ENCODE data around the gene CREB5. TPM values are rescaled to one million over a fixed set of nuclear protein-coding genes. Genes with fewer than 3 reads are reported as not detected.

CREB5 gene
- total and polyA plus RNA-seq, 9 donors = 0.71 to 15.0 (median 2.7) TPM

DNA sequence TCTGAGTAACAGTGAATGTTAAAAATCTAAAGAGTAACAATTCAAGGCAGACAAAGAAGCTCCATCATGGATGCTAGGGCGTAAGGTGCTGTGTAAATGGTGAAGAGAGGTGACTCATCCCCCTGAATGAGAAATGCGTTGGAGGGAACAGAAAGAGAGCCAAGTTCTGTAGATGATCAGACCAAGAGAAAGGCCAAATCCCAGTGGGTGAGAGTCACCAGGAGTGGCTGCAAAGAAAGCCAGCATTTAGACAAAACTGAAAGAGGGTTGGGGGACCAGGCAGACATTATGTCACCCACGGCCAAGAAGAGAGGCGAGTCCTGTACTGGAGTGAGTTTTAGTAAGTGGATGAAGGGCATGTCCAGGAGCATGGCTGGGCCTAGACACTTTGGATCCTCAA is 392.7 kb downstream of the CREB5 start:
- Histone ChIP-seq H3K27me3 (no peaks in the 10 kb centered on the region), H3K27ac (no peak overlapping the region), H3K4me3 (no peak overlapping the region), H3K9me3 (no peaks in the 10 kb centered on the region), H3K36me3 (no peaks in the 10 kb centered on the region), H3K4me1 (ENCODE audit: insufficient read depth) (no peaks in the 10 kb centered on the region)
- intact Hi-C loops (cut with DNase I) = no loop called here
- TF ChIP-seq POLR2A (IDR thresholded peaks at IDR 0.05) = no peak
- no peak for TF ChIP-seq EP300 (IDR thresholded peaks at IDR 0.05)
- TF ChIP-seq, protein P1, sequence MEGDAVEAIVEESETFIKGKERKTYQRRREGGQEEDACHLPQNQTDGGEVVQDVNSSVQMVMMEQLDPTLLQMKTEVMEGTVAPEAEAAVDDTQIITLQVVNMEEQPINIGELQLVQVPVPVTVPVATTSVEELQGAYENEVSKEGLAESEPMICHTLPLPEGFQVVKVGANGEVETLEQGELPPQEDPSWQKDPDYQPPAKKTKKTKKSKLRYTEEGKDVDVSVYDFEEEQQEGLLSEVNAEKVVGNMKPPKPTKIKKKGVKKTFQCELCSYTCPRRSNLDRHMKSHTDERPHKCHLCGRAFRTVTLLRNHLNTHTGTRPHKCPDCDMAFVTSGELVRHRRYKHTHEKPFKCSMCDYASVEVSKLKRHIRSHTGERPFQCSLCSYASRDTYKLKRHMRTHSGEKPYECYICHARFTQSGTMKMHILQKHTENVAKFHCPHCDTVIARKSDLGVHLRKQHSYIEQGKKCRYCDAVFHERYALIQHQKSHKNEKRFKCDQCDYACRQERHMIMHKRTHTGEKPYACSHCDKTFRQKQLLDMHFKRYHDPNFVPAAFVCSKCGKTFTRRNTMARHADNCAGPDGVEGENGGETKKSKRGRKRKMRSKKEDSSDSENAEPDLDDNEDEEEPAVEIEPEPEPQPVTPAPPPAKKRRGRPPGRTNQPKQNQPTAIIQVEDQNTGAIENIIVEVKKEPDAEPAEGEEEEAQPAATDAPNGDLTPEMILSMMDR (IDR thresholded peaks at IDR 0.05) = no peak
- no peak for DNase-seq
- 81 to 84% (median 82%) methylated on average over 4 of the region's 4 CpGs for WGBS, 3 donors

DNA sequence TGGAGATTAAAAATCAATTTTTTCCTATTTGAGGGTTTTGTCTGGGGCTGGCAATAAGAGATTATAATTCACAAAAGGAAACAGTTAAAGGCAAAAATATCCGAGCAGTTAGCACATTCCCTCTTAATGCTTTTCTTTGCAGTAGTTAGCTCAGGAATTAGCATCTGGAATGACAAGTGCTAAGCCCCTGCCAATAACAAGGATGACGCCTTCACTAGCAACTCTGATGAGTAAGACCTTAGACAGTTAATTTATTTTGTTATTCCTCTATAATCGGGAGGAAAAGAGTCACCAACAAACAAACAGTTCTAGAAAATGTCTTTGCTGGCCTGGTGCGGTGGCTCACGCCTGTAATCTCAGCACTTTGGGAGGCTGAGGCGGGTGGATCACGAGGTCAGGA is 394.5 kb downstream of the CREB5 start:
- Histone ChIP-seq H3K27me3 (no peaks in the 10 kb centered on the region), H3K36me3 (no peaks in the 10 kb centered on the region), H3K4me3 (no peak overlapping the region), H3K4me1 (ENCODE audit: insufficient read depth) (no peaks in the 10 kb centered on the region), H3K9me3 (no peaks in the 10 kb centered on the region), H3K27ac (no peak overlapping the region)
- TF ChIP-seq POLR2A (IDR thresholded peaks at IDR 0.05) = no peak
- no peak for TF ChIP-seq EP300 (IDR thresholded peaks at IDR 0.05)
- no peak for DNase-seq
- 85 to 91% (median 88%) methylated on average over 7 of the region's 7 CpGs for WGBS, 3 donors
- intact Hi-C loops (cut with DNase I) = no loop called here

DNA sequence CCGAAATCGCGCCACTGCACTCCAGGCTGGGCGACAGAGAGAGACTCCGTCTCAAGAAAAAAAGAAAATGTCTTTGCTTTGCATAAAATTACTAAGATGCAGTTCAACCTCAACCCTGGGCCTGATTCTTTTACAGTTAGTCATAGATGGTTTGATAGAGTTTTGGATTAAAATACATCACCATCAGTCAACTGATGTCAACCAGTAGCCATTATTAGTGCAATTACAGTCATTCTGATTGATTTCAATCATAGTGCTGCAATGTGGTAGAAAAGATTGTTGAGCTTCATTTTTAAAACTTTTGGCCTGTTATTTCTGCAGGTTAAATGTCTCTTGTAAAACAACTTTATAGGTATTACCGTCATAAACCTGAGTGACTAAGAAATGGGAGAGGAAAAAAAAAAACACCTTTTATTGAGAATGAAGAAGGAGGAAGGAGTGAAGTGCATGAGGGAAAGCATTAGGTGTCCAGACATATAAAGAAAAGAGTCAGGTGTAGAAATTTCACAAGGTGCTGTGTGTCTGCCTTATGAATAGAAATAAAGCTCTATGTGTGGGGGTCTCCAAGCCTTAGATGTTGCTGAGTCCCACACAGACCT is 395.2 kb downstream of the CREB5 start:
- WGBS, 3 donors = 95 to 97% (median 96%) methylated on average over 6 of the region's 6 CpGs

DNA sequence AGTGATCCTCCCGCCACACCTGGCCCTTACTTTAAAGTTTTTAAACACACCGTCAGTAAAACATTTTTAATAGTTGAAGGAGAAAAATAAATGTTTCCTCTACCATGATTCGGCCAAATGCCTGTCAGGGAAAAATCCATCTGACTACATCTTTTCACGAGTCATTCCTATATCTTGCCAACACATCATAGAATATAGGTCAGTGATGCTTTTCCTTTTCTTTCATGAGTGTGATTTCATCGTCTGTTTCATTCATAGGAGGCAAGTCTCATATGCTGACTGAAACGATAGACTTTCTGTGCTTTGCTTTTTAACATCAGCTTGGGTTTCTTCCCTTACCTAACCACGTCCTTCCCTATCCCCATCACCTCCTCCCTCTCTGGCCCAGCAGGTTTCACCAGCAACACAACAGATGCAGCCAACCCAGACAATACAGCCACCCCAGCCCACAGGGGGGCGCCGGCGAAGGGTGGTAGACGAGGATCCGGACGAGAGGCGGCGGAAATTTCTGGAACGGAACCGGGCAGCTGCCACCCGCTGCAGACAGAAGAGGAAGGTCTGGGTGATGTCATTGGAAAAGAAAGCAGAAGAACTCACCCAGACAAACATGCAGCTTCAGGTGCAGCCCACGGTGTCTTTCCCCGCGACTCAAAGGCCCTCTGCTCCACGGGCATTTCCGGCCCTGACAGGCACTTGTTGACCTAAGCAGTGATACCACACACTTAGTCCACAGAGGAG is 396.6 kb downstream of the CREB5 start:
- DNase-seq = no peak
- TF ChIP-seq, protein P1 (IDR thresholded peaks at IDR 0.05) = no peak
- TF ChIP-seq EP300 (IDR thresholded peaks at IDR 0.05) = no peak
- no peak for TF ChIP-seq POLR2A (IDR thresholded peaks at IDR 0.05)
- no peaks in the 10 kb centered on the region for H3K9me3 ChIP-seq
- H3K36me3 ChIP-seq = no peaks in the 10 kb centered on the region
- 89 to 93% (median 92%) methylated on average over 23 of the region's 23 CpGs for WGBS, 3 donors
- no peak overlapping the region for H3K27ac ChIP-seq
- no peaks in the 10 kb centered on the region for H3K4me1 ChIP-seq (ENCODE audit: insufficient read depth)
- H3K4me3 ChIP-seq = no peak overlapping the region
- intact Hi-C loops (cut with DNase I) = no loop called here
- H3K27me3 ChIP-seq = no peaks in the 10 kb centered on the region

More for the DNA sequence above, 395.2 kb downstream of the CREB5 start:
- DNase-seq = no peak
- intact Hi-C loops (cut with DNase I) = no loop called here
- Histone ChIP-seq H3K9me3 (no peaks in the 10 kb centered on the region), H3K4me3 (no peak overlapping the region), H3K27me3 (no peaks in the 10 kb centered on the region), H3K27ac (no peak overlapping the region), H3K4me1 (ENCODE audit: insufficient read depth) (no peaks in the 10 kb centered on the region), H3K36me3 (no peaks in the 10 kb centered on the region)
- TF ChIP-seq, protein P1 (IDR thresholded peaks at IDR 0.05) = no peak
- TF ChIP-seq POLR2A (IDR thresholded peaks at IDR 0.05) (no peak), EP300 (IDR thresholded peaks at IDR 0.05) (no peak)

DNA sequence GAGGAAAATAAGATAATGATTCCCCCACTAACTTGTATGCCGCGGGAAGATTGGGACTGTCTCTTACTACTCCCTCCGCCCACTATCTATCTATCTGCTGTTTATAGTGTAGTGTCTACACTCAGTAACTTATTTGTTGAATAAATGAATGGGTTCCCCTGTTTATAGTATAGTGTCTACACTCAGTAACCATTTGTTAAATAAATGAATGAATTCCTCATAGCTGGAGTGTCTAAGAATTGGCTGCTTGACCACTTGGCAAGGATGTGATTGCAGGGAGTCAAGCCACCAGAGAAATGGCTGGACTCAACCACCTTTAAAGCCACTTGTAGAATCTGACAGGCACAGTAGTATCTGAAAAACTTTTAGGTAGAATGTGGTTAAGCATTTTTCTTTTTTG is 398.7 kb downstream of the CREB5 start:
- no peaks in the 10 kb centered on the region for H3K4me1 ChIP-seq (ENCODE audit: insufficient read depth)
- no peaks in the 10 kb centered on the region for H3K27me3 ChIP-seq
- 86 to 91% (median 91%) methylated on average over 3 of the region's 3 CpGs for WGBS, 3 donors
- H3K4me3 ChIP-seq = no peak overlapping the region
- TF ChIP-seq EP300 (IDR thresholded peaks at IDR 0.05) (no peak), POLR2A (IDR thresholded peaks at IDR 0.05) (no peak)
- TF ChIP-seq, protein P1 (IDR thresholded peaks at IDR 0.05) = no peak
- H3K36me3 ChIP-seq = no peaks in the 10 kb centered on the region
- no peak for DNase-seq
- intact Hi-C loops (cut with DNase I) = no loop called here
- H3K27ac ChIP-seq = no peak overlapping the region
- no peaks in the 10 kb centered on the region for H3K9me3 ChIP-seq

Data from ovary (tissue), 9 donors.